Measurements from ENCODE around the gene CLEC16A.

DNA sequence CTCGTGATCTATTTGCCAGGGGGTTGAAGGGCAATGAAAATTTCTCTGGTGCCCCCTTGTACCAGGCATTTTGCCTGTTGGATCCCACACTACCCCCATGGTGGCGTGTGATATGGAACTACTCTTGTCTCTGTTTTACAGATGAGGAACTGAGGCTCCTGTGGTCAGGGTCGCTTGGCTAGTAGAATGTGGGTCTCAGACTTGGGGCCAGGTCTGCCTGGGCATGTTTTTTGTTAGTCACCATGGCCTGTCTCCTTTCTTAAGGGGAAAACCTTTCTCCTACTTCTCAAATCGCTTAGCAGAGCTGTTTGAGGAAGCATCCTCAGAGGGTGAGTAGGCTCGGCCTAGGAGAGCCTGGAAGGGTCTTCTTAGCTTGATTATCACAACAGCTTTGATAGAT is 51.2 kb downstream of the CLEC16A start:
- TF ChIP-seq JUNB (IDR thresholded peaks at IDR 0.05; ENCODE audit: unreplicated experiment) (no peak), EZH2 (IDR thresholded peaks at IDR 0.05; ENCODE audit: low read depth, unreplicated experiment) (no peak)
- TF ChIP-seq, protein P1, sequence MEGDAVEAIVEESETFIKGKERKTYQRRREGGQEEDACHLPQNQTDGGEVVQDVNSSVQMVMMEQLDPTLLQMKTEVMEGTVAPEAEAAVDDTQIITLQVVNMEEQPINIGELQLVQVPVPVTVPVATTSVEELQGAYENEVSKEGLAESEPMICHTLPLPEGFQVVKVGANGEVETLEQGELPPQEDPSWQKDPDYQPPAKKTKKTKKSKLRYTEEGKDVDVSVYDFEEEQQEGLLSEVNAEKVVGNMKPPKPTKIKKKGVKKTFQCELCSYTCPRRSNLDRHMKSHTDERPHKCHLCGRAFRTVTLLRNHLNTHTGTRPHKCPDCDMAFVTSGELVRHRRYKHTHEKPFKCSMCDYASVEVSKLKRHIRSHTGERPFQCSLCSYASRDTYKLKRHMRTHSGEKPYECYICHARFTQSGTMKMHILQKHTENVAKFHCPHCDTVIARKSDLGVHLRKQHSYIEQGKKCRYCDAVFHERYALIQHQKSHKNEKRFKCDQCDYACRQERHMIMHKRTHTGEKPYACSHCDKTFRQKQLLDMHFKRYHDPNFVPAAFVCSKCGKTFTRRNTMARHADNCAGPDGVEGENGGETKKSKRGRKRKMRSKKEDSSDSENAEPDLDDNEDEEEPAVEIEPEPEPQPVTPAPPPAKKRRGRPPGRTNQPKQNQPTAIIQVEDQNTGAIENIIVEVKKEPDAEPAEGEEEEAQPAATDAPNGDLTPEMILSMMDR (conservative IDR thresholded peaks at IDR 0.05; ENCODE audit: low read depth in 2 of 2): no peak

All from GM23338 (cell line).